RPMI8226 (cell line): ENCODE measurements around the gene ARHGAP22.

Experiments used
- DNase-seq: peaks from one replicate; pipeline ENCODE4 v3.0.0-alpha.2; 2015

ARHGAP22 gene

DNA sequence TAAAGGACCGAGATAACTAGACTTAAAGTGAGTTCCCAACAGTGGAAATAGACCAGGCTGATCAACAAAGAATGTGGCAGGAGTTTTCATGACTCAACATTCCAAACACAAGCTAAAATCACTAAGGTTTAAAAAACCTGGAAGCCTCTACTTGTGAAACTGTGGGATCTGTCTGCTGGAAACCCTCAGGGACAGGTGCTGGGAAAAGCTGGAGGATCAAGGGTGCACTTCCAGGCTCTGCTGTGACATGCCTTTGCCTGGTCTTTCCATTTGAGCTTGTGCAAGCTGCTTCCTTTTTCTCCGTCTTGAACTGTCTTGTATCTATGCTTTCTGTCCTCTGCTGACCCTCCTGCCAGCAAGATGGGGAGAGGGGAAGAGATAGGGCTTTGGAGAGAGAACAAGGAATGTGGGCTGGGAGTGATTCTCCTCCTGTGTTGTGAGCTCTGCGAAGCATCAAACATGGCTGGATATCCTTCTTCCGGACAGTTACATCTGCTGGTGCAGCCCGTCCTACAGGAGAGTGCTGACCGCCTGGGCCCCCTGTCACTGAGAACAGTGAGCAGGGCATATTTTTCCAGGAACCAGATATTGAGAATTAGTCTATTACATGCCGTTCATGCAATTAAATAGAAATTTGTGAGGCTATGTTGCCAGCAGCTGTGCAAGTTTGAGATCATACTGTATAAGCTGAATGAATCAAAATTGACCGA lies 25.5 kb downstream of the ARHGAP22 start:
- DNase-seq = no peak

DNA sequence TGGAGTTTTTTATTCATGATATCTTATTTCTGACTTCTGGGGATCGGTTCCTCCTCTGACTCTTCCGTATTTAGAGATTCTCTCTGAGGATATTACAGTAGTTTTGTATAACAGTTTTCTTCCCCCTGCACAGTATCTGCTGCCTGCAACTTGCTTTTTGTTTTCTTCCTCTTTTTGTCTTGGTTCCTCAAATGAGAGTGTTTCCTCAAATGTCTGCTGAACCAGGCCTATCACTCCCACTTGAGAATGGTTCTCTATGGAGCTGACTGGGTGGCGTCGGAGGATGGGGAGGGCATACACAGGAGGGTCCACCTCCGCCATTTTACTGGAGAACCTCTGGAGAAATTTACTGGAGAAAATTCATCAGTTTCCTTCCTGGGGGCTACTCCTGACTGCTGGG lies 27.7 kb downstream of the ARHGAP22 start:
- no peak for DNase-seq

DNA sequence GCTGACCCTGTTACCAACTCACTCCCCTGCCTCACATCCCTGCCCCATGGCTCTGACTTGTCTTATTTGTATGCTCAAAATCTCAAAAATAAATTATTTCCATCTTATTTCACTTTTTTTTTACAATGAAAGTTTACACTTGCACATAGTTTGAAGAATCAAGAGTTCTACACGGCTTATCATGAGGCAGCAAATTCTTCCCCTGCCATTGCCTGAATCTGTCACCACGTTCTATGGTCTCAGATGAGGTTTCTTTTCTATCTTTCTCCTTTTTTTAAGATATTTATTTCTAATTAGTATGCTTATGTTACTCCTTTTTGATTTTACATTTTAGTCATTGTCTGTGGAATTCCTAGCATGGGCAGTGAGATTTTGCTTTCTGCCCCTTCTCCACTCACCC lies 28.4 kb downstream of the ARHGAP22 start:
- no peak for DNase-seq

DNA sequence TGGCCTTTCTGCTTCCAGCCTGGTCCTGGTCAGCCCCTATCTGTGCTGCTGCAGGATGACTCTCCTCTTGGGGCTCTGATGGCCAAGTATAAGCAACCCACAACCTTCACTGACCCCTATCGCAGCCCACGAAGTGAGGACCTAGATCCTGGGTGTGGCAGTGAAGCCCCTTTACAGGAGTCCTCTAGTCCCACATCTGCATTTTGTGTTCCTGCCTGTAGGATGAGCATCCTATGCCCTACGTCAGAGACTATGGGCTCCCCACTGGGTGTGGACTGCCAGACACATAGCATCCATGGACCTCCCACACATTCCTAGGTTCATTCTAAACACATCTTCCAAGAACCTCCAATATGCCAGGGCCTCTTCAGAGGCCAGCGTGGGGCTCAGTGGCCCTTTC lies 29.0 kb downstream of the ARHGAP22 start:
- DNase-seq = no peak

DNA sequence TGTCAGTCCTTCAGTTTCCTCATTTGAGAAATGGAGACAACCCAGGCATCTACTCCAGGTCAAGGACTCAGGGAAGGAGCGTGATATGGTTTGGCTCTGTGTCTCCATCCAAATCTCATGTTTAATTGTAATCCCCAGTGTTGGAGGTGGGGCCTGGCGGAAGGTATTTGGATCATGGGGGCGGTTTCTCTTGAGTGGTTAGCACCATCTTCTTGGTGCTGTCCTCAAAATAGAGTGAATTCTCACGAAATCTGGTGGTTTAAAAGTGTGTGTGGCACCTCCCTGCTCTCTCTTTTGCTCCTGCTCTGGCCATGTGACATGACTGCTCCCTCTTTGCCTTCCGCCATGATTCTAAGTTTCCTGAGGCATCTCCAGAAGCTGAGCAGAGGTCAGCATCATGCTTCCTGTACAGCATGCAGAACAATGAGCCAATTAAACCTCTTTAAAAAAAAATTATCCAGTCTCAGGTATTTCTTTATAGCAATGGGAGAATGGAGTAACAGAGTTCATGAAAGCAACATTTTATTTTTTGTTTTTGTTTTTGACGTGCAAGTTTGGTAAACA lies 30.0 kb downstream of the ARHGAP22 start:
- no peak for DNase-seq

DNA sequence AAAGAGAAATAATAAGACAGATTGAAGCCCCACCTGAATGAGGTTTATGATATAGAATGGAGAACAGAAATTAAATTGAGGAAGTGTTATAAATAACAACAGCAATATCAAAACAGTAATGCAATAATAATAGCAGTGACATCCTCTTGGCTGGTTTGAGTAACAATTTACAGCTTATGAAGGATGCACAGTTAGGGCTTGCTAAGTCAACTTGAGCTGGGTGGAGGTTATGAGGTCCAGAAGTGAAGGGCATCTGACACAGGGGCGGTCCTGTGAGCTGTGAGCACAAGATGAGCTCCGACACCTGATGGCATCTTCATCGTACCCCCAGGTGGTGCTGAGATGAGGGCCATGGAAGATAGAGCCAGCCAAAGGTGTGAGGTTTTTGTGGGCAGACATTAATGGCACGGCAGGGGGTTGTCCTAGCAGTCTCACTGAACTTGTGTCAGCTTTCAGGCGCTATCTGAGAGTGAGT lies 30.5 kb downstream of the ARHGAP22 start:
- no peak for DNase-seq

DNA sequence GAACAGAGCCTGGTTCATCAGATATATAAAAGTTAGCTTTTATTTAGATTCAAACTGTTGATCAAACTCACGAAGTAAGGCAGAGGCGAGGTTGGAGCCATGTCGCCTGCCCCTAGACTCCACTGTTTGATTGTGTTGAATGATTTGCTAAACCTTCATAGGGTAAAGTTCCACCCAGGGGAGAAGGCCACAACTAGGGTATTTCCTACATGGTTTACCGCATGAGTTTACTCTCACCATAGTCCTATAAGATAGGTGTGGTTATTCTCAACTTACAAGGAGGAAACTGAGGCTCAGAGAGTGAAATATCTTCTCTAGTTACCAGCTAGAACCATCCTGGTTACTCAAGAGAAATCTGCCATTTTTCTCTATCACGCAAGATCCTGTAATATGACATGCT lies 31.8 kb downstream of the ARHGAP22 start:
- DNase-seq = no peak

DNA sequence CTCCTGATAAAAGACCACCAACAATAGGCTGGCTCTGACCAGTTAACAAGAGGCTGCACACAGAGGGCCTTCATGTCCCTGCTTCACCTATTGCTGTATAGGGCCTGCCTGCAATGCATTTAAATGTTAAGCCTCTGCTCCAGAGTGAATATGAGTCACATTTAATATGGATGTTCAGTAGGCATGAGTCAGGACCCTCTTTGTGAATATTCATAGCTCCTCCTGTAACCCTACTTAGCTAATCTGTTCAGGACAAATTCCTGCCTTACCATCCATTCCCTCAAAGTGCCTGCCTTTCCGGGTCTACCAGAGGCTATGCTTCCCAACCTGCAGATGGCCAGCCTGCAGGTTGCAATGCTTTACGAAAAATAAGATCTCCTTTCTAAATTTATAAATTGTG lies 32.5 kb downstream of the ARHGAP22 start:
- no peak for DNase-seq

DNA sequence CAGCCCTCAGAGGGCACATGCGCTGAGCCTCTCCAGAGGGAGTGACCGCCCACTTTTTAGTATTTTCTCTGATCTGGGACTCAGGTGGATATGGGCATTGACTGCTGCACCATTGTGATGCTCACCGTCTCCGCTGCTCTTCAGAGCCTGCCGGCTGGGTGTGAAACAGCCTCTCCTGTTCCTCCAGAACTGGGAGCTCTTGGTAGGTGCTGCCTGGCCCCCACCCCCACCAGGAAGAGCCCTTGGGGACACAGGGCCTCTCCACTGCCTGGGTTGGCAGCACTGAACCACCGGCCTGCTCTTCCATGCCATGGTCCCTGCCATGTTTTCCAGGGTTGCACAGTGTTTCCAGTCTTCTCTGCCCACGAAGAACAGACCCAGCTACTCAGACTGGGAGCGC lies 36.3 kb downstream of the ARHGAP22 start:
- DNase-seq = no peak

DNA sequence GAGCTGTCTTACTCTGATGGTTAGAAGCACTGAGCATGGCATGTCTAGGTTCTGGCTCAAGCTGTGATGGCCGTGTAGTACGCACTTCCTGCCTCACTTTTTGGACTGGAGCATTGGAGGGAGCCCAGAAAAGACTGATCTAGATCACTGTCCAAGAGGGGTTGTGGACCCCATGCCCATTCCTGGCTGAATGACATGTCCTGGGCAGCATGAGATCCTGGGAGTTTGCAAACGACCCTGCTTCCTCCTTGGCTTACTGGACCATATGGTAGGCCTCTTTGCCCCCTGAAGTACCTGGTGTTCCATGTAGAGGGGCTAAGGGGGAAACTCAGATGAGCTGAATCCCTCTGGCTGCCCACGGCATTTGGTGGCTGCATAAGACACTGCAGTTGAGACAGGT lies 36.7 kb downstream of the ARHGAP22 start:
- DNase-seq = no peak

DNA sequence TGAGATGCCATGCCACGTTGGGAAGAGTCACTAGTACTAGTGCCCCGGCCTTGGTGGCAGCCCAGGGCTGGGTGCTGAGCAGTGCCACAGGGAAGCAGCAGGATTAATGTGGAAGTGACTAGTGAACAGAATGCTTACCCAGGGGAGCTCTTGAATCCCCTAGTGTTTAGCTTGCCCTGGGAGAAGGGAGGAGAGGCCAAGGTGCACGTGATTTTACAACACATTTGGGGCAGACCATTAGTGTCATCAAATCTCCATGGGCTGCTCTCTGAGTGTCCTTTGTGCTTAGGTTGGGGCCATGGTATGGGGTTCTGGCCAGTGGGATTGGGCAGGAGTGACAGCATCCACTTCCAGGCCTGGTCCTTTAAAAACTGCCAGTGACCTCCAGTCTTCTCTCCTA lies 37.5 kb downstream of the ARHGAP22 start:
- DNase-seq = no peak

DNA sequence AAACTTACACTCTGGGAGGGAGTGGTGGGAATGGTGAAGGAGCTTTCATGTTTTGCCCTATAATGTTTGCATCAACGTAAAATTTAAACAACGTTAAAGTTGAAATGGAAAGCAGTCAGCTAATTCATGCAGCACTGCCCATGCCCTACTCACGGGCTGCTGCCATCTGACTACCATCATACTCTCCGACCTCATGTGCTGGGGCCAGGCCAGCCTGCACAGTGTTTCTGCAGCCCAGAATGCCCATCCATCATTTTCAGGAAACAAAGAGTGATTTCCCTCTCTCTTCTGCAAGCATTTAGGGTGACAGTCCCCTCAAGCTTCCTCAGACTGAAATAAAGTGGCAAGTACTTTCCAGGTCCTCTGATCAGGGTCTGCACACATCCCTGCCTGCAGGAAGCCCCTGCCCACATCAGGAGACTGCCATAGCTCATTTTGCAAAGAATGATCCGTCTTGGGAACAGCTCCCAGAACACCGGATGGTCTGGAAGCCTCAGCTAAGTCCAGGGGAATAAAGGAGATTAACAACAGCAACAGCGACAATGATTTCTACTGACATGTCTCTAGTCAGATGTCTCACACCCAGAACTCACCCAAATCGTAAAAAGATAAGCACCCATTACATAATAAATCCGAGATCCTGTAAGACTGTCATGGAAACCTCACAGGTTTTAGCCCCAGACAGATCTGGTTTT lies 40.3 kb downstream of the ARHGAP22 start:
- no peak for DNase-seq

DNA sequence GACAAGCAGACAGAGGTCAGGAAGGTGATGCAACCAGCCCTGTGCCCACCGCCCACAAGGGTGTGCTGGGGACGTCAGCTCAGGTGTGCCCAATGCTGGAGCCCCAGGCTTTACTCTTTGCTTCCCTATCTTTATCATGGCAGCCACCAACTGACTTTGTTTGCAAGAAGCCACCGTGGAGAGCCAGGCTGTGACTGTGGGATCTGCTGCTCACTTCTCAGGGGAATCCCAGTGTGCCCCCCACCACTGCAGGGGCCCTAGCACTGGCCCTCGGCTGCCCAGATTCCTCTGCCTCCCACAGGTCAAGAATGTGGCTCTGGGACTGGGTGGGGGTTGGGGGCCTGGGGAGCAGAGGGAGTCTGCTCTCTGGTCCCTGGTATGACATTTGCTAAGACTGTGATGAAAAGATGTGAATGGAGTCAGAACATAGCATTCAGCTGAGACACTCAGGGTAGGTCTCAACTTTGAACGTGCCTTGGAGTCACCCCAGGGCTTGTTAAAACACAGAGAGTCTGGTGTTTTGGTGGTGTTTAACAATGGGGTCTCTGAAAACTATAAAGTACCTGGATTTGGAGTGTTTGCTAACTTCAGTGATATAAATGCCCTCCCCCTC lies 47.3 kb downstream of the ARHGAP22 start:
- no peak for DNase-seq

DNA sequence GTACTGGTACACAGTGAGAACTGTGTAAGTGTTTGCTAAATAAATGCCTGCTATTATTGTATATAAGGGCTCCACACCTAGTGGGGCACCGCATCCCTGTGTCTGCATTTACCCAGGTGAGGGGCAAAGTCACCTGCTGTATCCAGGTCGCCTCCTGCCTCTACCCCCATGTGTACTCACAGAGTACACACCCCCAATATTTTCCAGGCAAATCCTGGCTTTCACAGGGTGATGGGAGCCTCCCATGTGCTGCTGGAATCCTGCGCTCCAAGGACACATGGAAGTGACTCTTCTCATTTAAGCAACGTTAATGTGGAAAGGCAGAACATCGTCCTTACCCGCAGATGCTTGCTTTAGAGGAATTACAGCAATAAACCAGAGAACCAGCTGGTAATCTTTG lies 48.2 kb downstream of the ARHGAP22 start:
- no peak for DNase-seq

DNA sequence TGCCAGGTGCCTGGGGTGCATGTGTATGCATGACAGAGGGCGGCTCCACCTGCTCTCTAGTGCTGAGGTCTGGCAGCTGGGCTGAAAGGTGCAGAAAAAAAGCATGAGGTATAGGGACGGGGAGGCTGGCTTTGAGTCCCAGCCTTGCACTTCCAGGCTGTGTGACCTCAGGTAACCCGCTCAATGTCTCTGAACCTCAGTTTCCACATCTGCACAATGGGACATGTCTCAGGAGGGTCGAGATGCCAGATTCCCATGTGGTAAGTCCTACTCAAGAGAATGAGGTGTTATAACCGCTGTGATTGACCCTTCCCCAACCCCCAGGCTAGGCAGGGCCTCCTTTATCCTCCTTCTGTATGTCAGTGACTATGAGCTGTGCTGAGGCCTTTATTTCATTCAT lies 48.8 kb downstream of the ARHGAP22 start:
- DNase-seq = no peak

DNA sequence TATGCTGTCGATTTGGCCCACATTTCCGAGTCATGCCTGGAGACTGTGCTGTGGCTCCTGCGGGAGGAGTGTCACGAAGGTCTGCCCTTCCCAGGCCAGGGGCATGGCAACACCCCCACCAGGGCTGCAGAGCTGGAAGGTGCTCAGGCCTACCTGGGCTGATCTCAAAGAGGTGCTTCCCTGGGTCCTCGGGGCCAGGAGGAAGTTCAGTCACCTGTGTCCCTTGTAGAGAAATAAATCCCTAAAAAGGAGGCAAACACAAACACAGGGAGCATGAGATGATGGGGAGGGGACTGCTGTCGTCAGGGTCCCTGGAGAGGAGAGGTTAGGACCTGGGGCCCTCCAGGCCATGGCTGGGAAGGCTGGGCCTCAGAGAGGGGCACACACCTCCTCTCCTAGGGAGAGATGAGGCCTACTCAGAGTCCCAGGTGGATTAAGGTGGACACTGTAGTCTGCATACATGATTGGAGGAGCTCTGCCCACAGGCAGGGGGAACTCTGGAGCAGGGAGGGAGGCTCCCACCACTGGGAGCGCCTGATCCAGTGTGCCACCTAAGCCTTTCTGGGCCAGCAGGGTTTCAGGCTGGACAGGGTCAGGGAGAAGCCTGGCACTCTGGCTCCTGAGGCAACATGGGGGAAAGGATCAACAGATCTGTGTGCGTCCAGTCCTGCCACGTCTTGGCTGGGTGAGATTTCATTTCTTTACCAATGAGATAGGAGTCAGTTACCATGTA lies 49.4 kb downstream of the ARHGAP22 start:
- DNase-seq = no peak

DNA sequence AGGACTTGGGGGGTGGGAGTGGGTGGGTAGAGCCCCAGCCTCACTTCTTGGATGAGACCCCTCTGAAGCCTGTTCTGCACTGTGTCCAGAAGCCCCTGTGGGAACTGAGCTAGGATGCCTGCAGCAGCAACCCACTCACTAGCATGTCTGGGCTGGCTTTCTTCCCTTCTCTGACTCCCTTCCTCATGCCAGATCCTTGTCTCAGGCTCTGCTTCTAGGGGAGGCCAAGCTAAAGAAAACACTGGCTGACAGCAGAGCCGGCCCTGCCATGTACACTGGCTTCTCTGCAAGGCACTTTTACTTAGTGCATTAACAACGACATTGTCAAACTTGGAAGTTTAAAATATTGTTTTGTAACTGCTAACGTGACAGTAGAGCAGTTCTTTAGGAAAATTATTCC lies 50.2 kb downstream of the ARHGAP22 start:
- no peak for DNase-seq

DNA sequence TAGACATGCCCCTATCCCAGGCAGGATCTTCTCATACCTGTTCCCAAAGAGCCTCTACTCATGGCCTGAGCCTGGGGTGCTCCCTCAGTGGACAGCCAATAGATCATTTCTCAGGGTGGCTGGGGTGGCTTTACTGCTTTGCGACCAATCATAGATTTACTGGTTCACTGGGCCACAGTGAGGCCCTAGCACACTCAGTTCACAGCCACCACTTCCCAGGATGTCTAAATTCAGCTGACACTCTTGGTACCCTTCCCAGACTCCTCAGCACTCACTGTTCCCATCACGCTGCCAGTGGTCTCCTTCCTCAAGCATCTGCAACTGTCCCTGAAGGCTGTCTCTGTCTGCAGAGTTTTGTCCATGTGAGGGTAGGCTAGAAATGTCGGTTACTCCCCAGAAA lies 50.6 kb downstream of the ARHGAP22 start:
- no peak for DNase-seq

DNA sequence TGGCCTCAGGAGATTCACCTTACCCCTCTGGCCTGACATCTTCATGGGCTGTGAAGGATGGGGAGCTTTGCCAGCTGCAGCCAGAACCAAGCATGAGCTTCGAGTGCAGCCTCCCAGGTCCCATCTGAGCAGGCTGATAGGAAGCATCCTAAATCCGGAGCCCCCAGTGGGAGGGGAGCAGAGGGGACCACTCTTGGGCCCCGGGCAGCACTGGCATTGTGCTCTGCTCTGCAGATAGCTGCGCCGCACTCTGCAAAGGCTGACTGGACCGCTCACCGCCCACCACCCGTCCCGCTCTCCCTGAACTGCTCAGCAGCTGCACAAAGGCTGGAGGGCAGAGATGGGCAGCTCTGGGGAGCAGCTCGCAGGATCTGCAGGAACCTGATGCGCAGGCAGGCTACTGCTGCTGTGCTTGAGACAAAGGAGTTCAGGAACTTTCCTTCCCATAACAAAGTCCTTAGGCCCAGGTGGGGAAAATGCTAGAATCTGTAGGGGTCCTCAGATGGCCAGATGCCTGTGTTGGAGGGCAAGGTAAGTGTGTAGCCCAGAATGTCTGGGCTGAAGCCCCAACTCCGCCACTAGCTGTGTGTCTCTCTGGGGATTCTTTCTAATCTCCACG lies 51.8 kb downstream of the ARHGAP22 start:
- no peak for DNase-seq

DNA sequence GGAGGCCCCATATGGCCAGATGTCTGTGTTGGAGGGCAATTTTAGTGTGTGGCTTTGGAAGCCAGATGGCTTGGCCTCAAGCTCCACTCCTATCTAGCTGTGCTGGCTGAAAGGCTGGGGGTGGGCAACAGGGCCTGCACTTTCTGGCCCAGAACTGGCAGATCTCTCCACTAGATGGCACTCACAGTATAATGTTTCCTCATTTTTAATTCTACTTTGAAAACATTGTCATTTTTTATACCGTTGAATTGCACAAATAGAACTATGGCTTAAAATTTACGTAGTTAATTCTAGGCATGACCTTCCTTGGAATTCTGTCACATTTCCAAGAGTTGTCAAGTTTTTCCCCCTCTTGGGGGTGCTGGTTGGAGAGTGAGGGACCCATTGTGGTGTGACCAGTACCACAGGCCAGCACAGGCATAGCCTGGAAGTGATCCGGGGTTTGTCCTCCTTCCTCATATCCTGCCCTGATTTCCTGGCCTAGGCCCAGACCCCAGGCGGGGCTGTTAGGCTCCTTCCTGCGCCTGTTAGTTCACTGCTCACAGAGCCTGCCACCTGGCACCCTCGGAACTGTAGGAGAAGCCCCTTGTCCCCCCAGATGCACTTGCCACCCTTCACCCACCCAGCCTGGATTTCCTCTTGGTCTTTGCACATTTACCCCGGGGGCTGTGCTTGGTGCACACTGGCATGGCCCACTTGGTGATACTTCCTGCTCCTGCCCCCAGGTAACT lies 52.8 kb downstream of the ARHGAP22 start:
- peak; percentile 47 for DNase-seq

DNA sequence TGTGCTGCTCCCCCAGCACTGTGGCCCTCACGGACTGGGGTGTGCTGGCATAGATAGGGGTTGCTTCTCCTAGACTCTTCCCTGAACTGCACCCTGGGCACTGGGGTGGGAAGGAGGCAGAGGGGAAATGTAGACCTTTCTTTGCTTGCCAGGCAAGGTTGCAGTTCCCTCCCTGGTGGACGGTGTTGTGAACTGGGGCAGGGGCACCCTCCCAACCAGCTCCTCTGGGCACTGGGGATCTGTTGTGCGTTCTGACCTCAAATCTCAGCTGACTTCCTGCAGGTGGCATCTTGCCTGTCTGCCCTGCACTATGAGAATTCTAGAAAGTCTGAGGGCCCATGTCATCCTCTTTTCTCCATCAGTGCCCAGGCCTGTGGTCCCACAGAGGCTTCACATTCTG lies 53.9 kb downstream of the ARHGAP22 start:
- DNase-seq = no peak

DNA sequence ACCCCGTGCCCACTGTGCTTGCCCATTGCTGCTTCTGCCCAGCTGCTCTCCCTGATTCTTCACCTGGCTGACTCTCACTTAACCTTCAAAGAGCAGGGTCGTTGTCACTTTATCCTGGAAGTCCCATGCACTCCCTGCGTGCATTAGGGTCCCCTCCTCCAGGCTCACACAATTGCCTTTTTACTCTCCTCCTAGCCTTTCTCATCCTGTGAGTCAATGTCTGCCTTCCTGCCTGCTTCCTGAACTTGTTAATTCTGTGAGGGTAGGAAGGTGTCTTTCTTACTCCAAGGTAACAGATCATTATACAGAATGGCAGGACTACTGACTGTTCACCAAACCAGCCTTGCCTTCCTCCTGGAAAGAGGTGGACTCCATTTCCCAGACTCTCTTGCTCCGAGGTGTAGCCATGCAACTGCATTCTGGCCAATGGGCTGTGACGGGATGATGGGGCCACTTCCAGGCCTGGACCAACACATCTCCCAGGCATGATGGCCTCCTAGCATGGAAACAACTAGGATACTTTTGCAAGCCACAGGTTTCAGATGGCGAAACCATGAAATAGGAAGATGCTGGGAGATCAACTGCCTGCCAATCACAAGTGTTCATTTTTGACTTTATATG lies 54.7 kb downstream of the ARHGAP22 start:
- DNase-seq = no peak
